Loucy (cell line): Measurements from ENCODE around the gene CYYR1.

ENCODE experiments used
- H2AFZ ChIP-seq: fragments of 200-600 bp; sonication (generic); 2 replicates; pipeline ENCODE4 v1.6.0; 2016; ENCODE audit warnings: antibody characterized with exemption, mild to moderate bottlenecking, low read length, moderate library complexity
- H3F3A ChIP-seq: fragments of 200-600 bp; 2 replicates; pipeline ENCODE4 v1.6.0; 2016; ENCODE audit warnings: antibody characterized with exemption, low read depth, mild to moderate bottlenecking
- H3K27me3 ChIP-seq: fragments of 200-600 bp; sonication (generic); 2 replicates; pipeline ENCODE4 v1.6.1; 2014; ENCODE audit warnings: low read length, mild to moderate bottlenecking; ENCODE audit not compliant: insufficient read depth, poor library complexity, severe bottlenecking
- H3K36me3 ChIP-seq: fragments of 200-600 bp; sonication (generic); 2 replicates; pipeline ENCODE4 v1.6.1; 2016; ENCODE audit warnings: low read length; ENCODE audit not compliant: insufficient read depth
- H3K4me1 ChIP-seq: fragments of 200-600 bp; sonication (generic); 2 replicates; pipeline ENCODE4 v1.5.1; 2014; ENCODE audit warnings: low read length, mild to moderate bottlenecking; ENCODE audit not compliant: insufficient read depth, poor library complexity, severe bottlenecking
- H3K4me2 ChIP-seq: fragments of 200-600 bp; sonication (generic); 2 replicates; pipeline ENCODE4 v1.6.0; 2014; ENCODE audit warnings: antibody characterized with exemption, low read length, low read depth, mild to moderate bottlenecking; ENCODE audit not compliant: poor library complexity, severe bottlenecking
- H3K4me3 ChIP-seq: fragments of 200-600 bp; sonication (generic); 2 replicates; pipeline ENCODE4 v1.5.1; 2014; ENCODE audit warnings: low read length, mild to moderate bottlenecking, mixed read lengths; ENCODE audit not compliant: poor library complexity, severe bottlenecking
- H3K79me2 ChIP-seq: fragments of 200-600 bp; sonication (generic); 2 replicates; pipeline ENCODE4 v1.6.1; 2014; ENCODE audit warnings: low read length; ENCODE audit not compliant: insufficient read depth
- H3K9ac ChIP-seq: fragments of 200-600 bp; sonication (generic); 2 replicates; pipeline ENCODE4 v1.6.0; 2014; ENCODE audit warnings: mild to moderate bottlenecking, low read depth, low read length, moderate library complexity; ENCODE audit not compliant: poor library complexity, severe bottlenecking
- H3K9me2 ChIP-seq: fragments of 200-600 bp; sonication (generic); replicated peaks from 2 replicates; pipeline ENCODE4 v1.6.1; 2016; ENCODE audit warnings: low read depth, low read length, mixed read lengths
- H3K9me3 ChIP-seq: fragments of 200-600 bp; sonication (generic); 2 replicates; pipeline ENCODE4 v1.6.1; 2014; ENCODE audit warnings: mild to moderate bottlenecking, antibody characterized with exemption, low read length, low read depth; ENCODE audit not compliant: insufficient read depth
- H4K20me1 ChIP-seq: fragments of 200-600 bp; sonication (generic); 2 replicates; pipeline ENCODE4 v1.6.0; 2014; ENCODE audit warnings: antibody characterized with exemption, low read length, mild to moderate bottlenecking; ENCODE audit not compliant: insufficient read depth, poor library complexity, severe bottlenecking
- EZH2phosphoT487 ChIP-seq: fragments of 200-600 bp; IDR thresholded peaks from 2 replicates; pipeline ENCODE4 v1.6.1; 2018; ENCODE audit warnings: antibody characterized with exemption, mild to moderate bottlenecking, moderate library complexity, borderline replicate concordance
- TF ChIP-seq, protein P1 (sequence below): fragments of 200-600 bp; sonication (generic); conservative IDR thresholded peaks from 2 replicates; pipeline ENCODE4 v1.5.1; 2014; ENCODE audit warnings: mild to moderate bottlenecking, antibody characterized with exemption, low read length

Gene CYYR1

DNA sequence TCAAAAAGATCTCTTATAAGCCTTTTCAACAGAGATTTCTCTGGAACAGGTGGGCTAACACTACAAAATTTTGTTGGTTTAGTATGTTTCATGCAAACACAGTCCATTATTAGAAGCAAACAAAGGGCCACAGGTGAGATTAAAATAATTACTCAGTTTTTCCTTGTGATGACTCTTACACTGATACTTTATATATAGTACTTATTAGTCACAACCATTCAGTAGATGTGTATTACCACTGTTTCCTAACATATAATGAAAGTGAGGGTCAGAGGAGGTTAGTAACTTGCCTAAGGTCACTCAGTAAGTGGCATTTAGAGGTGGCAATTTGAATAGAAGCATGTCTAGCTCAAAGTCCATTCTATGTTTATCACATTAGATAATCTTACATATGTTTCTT lies 44.2 kb downstream of the CYYR1 start:
- Histone ChIP-seq H3K9me2 (no peaks in the 10 kb centered on the region), H3K4me1 (no peaks in the 10 kb centered on the region), H3K9ac (no peak overlapping the region), H3K9me3 (no peaks in the 10 kb centered on the region), H3K4me3 (no peak overlapping the region), H2AFZ (no peak overlapping the region), H3F3A (no peaks in the 10 kb centered on the region), H4K20me1 (no peaks in the 10 kb centered on the region), H3K27me3 (no peaks in the 10 kb centered on the region), H3K79me2 (no peaks in the 10 kb centered on the region), H3K36me3 (no peaks in the 10 kb centered on the region), H3K4me2 (no peak overlapping the region)
- no peak for TF ChIP-seq EZH2phosphoT487
- TF ChIP-seq, protein P1, sequence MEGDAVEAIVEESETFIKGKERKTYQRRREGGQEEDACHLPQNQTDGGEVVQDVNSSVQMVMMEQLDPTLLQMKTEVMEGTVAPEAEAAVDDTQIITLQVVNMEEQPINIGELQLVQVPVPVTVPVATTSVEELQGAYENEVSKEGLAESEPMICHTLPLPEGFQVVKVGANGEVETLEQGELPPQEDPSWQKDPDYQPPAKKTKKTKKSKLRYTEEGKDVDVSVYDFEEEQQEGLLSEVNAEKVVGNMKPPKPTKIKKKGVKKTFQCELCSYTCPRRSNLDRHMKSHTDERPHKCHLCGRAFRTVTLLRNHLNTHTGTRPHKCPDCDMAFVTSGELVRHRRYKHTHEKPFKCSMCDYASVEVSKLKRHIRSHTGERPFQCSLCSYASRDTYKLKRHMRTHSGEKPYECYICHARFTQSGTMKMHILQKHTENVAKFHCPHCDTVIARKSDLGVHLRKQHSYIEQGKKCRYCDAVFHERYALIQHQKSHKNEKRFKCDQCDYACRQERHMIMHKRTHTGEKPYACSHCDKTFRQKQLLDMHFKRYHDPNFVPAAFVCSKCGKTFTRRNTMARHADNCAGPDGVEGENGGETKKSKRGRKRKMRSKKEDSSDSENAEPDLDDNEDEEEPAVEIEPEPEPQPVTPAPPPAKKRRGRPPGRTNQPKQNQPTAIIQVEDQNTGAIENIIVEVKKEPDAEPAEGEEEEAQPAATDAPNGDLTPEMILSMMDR, result no peak

DNA sequence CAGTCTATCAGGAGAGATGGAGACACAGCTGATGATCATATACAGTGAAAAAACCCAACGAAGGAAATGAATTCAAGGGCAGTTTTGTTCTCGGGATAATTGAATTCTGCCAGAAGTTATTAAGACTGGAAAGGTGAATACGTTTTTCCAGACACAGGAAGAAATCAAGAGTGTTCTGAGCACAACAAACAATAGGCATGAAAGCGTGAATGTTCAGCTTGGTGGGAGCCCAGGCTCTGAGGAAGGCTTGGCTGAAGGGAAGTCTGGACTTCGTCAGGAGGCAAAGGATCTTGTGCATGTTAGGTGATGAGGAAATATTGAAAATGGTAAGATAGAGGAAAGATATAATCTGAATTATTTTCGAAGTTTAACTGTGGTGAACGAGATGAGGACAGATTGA lies 50.4 kb downstream of the CYYR1 start:
- no peak overlapping the region for H2AFZ ChIP-seq
- H3K9me2 ChIP-seq, result no peaks in the 10 kb centered on the region
- no peaks in the 10 kb centered on the region for H3K27me3 ChIP-seq
- no peaks in the 10 kb centered on the region for H3K36me3 ChIP-seq
- no peaks in the 10 kb centered on the region for H3K4me1 ChIP-seq
- no peaks in the 10 kb centered on the region for H3F3A ChIP-seq
- H3K9ac ChIP-seq, result no peak overlapping the region
- H3K79me2 ChIP-seq, result no peaks in the 10 kb centered on the region
- H3K4me3 ChIP-seq, result no peak overlapping the region
- H4K20me1 ChIP-seq, result no peaks in the 10 kb centered on the region
- no peak for TF ChIP-seq EZH2phosphoT487
- TF ChIP-seq, protein P1, result no peak
- no peak overlapping the region for H3K4me2 ChIP-seq
- H3K9me3 ChIP-seq, result no peaks in the 10 kb centered on the region

DNA sequence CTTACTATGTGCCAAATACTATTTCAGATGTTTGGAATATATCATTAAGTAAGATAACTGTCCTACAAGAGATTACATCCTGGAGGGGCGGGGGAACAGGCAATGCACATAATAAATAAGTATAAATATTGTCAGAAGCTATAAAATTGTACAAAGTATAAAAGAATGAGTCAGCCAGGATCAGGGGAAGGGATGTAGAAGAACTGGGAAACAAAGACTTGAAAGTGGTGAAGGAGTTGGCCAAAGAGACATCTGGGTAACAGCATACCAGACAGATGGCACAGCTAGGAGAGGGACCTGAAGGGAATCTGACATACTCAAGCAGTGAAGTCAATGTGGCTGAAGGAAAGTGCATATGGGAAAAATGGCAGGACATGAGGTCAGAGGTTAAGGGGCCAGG lies 53.9 kb downstream of the CYYR1 start:
- Histone ChIP-seq H3K9me2 (no peaks in the 10 kb centered on the region), H3K9me3 (no peaks in the 10 kb centered on the region)

More for the DNA sequence above, 53.9 kb downstream of the CYYR1 start:
- TF ChIP-seq, protein P1, result no peak
- no peak for TF ChIP-seq EZH2phosphoT487
- Histone ChIP-seq H3K27me3 (no peaks in the 10 kb centered on the region), H3K4me2 (no peak overlapping the region), H3K9ac (no peak overlapping the region), H3K36me3 (no peaks in the 10 kb centered on the region), H4K20me1 (no peaks in the 10 kb centered on the region), H2AFZ (no peak overlapping the region), H3F3A (no peaks in the 10 kb centered on the region), H3K79me2 (no peaks in the 10 kb centered on the region), H3K4me1 (no peaks in the 10 kb centered on the region), H3K4me3 (no peak overlapping the region)
